A673 (cell line): ENCODE data around the gene GPC6.

Experiments
- EZH2 ChIP-seq: fragments of 200-600 bp; sonication (generic); IDR thresholded peaks from 2 replicates; pipeline ENCODE4 v1.6.1; 2017; ENCODE audit warnings: borderline replicate concordance, low read depth, mild to moderate bottlenecking, mixed read lengths, antibody characterized with exemption, low read length; ENCODE audit not compliant: poor library complexity, severe bottlenecking
- TF ChIP-seq, protein P1 (sequence below): fragments of 300-800, 200-600 bp; sonication (generic); conservative IDR thresholded peaks from 2 replicates; pipeline ENCODE4 v1.5.1; 2017; ENCODE audit warnings: low read depth, mild to moderate bottlenecking, antibody characterized with exemption, low read length, moderate library complexity, mixed read lengths

DNA sequence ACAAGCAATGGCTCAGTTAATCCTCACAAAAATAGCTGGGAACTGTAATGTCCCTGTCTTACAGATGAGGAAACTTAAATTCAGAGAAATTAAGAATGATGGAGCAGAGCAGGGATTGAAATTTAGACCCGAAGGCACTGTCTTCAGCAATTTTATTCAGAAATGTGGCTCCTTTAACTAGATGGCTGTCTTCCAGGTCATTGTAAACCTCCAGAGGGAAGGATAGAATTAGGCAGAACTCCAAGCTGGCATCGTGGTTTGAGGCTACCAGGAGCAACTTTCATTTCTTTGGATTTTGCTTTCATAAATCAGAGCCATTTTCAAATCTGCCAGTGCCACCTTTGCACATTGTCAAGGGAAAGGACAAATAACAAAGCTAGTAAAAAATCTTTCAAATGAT lies 913.9 kb downstream of the GPC6 start:
- TF ChIP-seq, protein P1, sequence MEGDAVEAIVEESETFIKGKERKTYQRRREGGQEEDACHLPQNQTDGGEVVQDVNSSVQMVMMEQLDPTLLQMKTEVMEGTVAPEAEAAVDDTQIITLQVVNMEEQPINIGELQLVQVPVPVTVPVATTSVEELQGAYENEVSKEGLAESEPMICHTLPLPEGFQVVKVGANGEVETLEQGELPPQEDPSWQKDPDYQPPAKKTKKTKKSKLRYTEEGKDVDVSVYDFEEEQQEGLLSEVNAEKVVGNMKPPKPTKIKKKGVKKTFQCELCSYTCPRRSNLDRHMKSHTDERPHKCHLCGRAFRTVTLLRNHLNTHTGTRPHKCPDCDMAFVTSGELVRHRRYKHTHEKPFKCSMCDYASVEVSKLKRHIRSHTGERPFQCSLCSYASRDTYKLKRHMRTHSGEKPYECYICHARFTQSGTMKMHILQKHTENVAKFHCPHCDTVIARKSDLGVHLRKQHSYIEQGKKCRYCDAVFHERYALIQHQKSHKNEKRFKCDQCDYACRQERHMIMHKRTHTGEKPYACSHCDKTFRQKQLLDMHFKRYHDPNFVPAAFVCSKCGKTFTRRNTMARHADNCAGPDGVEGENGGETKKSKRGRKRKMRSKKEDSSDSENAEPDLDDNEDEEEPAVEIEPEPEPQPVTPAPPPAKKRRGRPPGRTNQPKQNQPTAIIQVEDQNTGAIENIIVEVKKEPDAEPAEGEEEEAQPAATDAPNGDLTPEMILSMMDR: no peak
- no peak for TF ChIP-seq EZH2
